ENCODE measurements around the gene MASP2. TPM values are rescaled to one million over a fixed set of nuclear protein-coding genes. Genes with fewer than 3 reads are reported as not detected.
"Not testable (repeated sequence)": the region's sequence is repeated elsewhere in the genome, so short reads cannot be mapped to it uniquely, and the experiment has no call there.

The MASP2 gene
- total RNA-seq, 1 donor from 2014 or later, result not detected

- H3K4me3 ChIP-seq, result peak within 1 kb of the TSS; percentile 95
- peaks cover 40% of the 10 kb centered on the region for H3K36me3 ChIP-seq
- no peaks in the 10 kb centered on the region for H3K9me3 ChIP-seq (replicated peaks)
- TF ChIP-seq CTCF (IDR thresholded peaks at IDR 0.05; ENCODE audit: borderline replicate concordance), result no peak
- DNase-seq, result peak; percentile 90
- no peaks in the 10 kb centered on the region for H3K27me3 ChIP-seq (ENCODE audit: low read depth)
- H3K4me1 ChIP-seq, result peaks cover 55% of the 10 kb centered on the region
- peak within 1 kb of the TSS; percentile 94 for H3K27ac ChIP-seq (replicated peaks)
- intact Hi-C loops (cut with micrococcal nuclease), result no loop called here
Measured at GRCh38 chr1:11012260-11013159, 34.5 kb downstream of the MASP2 start, which contains the start of gene TARDBP. Gene TARDBP (plus strand): TSS chr1:11012654. CDS start chr1:11013728, 1,074 bp downstream.

GRCh38 chr1:11000526-11000925 lies 46.5 kb downstream of the MASP2 start:
- Histone ChIP-seq H3K36me3 (no peaks in the 10 kb centered on the region), H3K4me3 (no peak overlapping the region), H3K9me3 (replicated peaks) (peaks cover 11% of the 10 kb centered on the region), H3K4me1 (no peaks in the 10 kb centered on the region), H3K27me3 (ENCODE audit: low read depth) (no peaks in the 10 kb centered on the region), H3K27ac (replicated peaks) (no peak overlapping the region)
- DNase-seq, result no peak
- no peak for TF ChIP-seq CTCF (IDR thresholded peaks at IDR 0.05; ENCODE audit: borderline replicate concordance)
- intact Hi-C loops (cut with micrococcal nuclease), result no loop called here

GRCh38 chr1:10996100-10996499 lies 50.9 kb downstream of the MASP2 start:
- TF ChIP-seq CTCF (IDR thresholded peaks at IDR 0.05; ENCODE audit: borderline replicate concordance), result no peak
- Histone ChIP-seq H3K9me3 (replicated peaks) (peaks cover 11% of the 10 kb centered on the region), H3K27ac (replicated peaks) (no peak overlapping the region), H3K4me3 (no peak overlapping the region), H3K27me3 (ENCODE audit: low read depth) (no peaks in the 10 kb centered on the region), H3K4me1 (no peaks in the 10 kb centered on the region), H3K36me3 (no peaks in the 10 kb centered on the region)
- intact Hi-C loops (cut with micrococcal nuclease), result no loop called here
- no peak for DNase-seq

GRCh38 chr1:10992864-10993263 lies 54.2 kb downstream of the MASP2 start:
- Histone ChIP-seq H3K27me3 (ENCODE audit: low read depth) (no peaks in the 10 kb centered on the region), H3K27ac (replicated peaks) (no peak overlapping the region), H3K4me3 (no peak overlapping the region), H3K9me3 (replicated peaks) (no peaks in the 10 kb centered on the region), H3K4me1 (no peaks in the 10 kb centered on the region), H3K36me3 (no peaks in the 10 kb centered on the region)
- intact Hi-C loops (cut with micrococcal nuclease), result no loop called here
- DNase-seq, result no peak
- no peak for TF ChIP-seq CTCF (IDR thresholded peaks at IDR 0.05; ENCODE audit: borderline replicate concordance)

- H3K9me3 ChIP-seq (replicated peaks), result not testable (repeated sequence)
Measured at GRCh38 chr1:10992004-10992403, 55.0 kb downstream of the MASP2 start.

GRCh38 chr1:10990828-10991227 lies 56.2 kb downstream of the MASP2 start:
- Histone ChIP-seq H3K27ac (replicated peaks) (no peak overlapping the region), H3K9me3 (replicated peaks) (no peaks in the 10 kb centered on the region), H3K27me3 (ENCODE audit: low read depth) (peaks cover 8% of the 10 kb centered on the region), H3K36me3 (no peaks in the 10 kb centered on the region), H3K4me3 (no peak overlapping the region), H3K4me1 (no peaks in the 10 kb centered on the region)
- TF ChIP-seq CTCF (IDR thresholded peaks at IDR 0.05; ENCODE audit: borderline replicate concordance), result no peak
- intact Hi-C loops (cut with micrococcal nuclease), result no loop called here
- no peak for DNase-seq

More at GRCh38 chr1:10992004-10992403, 55.0 kb downstream of the MASP2 start:
- H3K4me3 ChIP-seq; H3K36me3 ChIP-seq; DNase-seq; intact Hi-C loops (cut with micrococcal nuclease); H3K27ac ChIP-seq (replicated peaks); H3K27me3 ChIP-seq (ENCODE audit: low read depth); H3K4me1 ChIP-seq: not testable (repeated sequence)

GRCh38 chr1:10989920-10990516 lies 57.0 kb downstream of the MASP2 start:
- H3K27ac ChIP-seq (replicated peaks); H3K4me3 ChIP-seq; intact Hi-C loops (cut with micrococcal nuclease); H3K9me3 ChIP-seq (replicated peaks); H3K4me1 ChIP-seq; H3K36me3 ChIP-seq; DNase-seq: not testable (repeated sequence)
- H3K27me3 ChIP-seq (ENCODE audit: low read depth), result peaks cover 16% of the 10 kb centered on the region
